ENCODE data around the gene MYO1D.

Gene MYO1D

GRCh38 chr17:32861981-32862380 is 14.9 kb downstream of the MYO1D start:
- in situ Hi-C loops (cut with MboI; ENCODE audit: low sequenced_read_pairs) = no loop called here

- in situ Hi-C loops (cut with MboI; ENCODE audit: low sequenced_read_pairs) = no loop called here
Measured at GRCh38 chr17:32859857-32860525, 16.9 kb downstream of the MYO1D start.

GRCh38 chr17:32855620-32856019 is 21.3 kb downstream of the MYO1D start:
- in situ Hi-C loops (cut with MboI; ENCODE audit: low sequenced_read_pairs) = no loop called here

GRCh38 chr17:32854832-32855389 is 22.0 kb downstream of the MYO1D start:
- in situ Hi-C loops (cut with MboI; ENCODE audit: low sequenced_read_pairs) = no loop called here

- in situ Hi-C loops (cut with MboI; ENCODE audit: low sequenced_read_pairs) = no loop called here
Measured at GRCh38 chr17:32854207-32854606, 22.7 kb downstream of the MYO1D start.

GRCh38 chr17:32852811-32853210 is 24.1 kb downstream of the MYO1D start:
- in situ Hi-C loops (cut with MboI; ENCODE audit: low sequenced_read_pairs) = no loop called here

GRCh38 chr17:32849879-32850278 is 27.0 kb downstream of the MYO1D start:
- in situ Hi-C loops (cut with MboI; ENCODE audit: low sequenced_read_pairs) = no loop called here

- in situ Hi-C loops (cut with MboI; ENCODE audit: low sequenced_read_pairs) = no loop called here
Measured at GRCh38 chr17:32847977-32848376, 28.9 kb downstream of the MYO1D start.

- in situ Hi-C loops (cut with MboI; ENCODE audit: low sequenced_read_pairs) = no loop called here
Measured at GRCh38 chr17:32846143-32846542, 30.8 kb downstream of the MYO1D start.

- in situ Hi-C loops (cut with MboI; ENCODE audit: low sequenced_read_pairs) = no loop called here
Measured at GRCh38 chr17:32840241-32840640, 36.7 kb downstream of the MYO1D start.

GRCh38 chr17:32836527-32836926 is 40.4 kb downstream of the MYO1D start:
- in situ Hi-C loops (cut with MboI; ENCODE audit: low sequenced_read_pairs) = no loop called here

GRCh38 chr17:32835291-32835761 is 41.6 kb downstream of the MYO1D start:
- in situ Hi-C loops (cut with MboI; ENCODE audit: low sequenced_read_pairs) = no loop called here

- in situ Hi-C loops (cut with MboI; ENCODE audit: low sequenced_read_pairs) = no loop called here
Measured at GRCh38 chr17:32834104-32834503, 42.8 kb downstream of the MYO1D start.

- in situ Hi-C loops (cut with MboI; ENCODE audit: low sequenced_read_pairs) = no loop called here
Measured at GRCh38 chr17:32833526-32833925, 43.4 kb downstream of the MYO1D start.

GRCh38 chr17:32833076-32833475 is 43.8 kb downstream of the MYO1D start:
- in situ Hi-C loops (cut with MboI; ENCODE audit: low sequenced_read_pairs) = no loop called here

- in situ Hi-C loops (cut with MboI; ENCODE audit: low sequenced_read_pairs) = no loop called here
Measured at GRCh38 chr17:32831627-32832243, 45.2 kb downstream of the MYO1D start.

GRCh38 chr17:32831223-32831622 is 45.7 kb downstream of the MYO1D start:
- in situ Hi-C loops (cut with MboI; ENCODE audit: low sequenced_read_pairs) = no loop called here

- in situ Hi-C loops (cut with MboI; ENCODE audit: low sequenced_read_pairs) = no loop called here
Measured at GRCh38 chr17:32828822-32829221, 48.1 kb downstream of the MYO1D start.

GRCh38 chr17:32827227-32827626 is 49.7 kb downstream of the MYO1D start:
- in situ Hi-C loops (cut with MboI; ENCODE audit: low sequenced_read_pairs) = no loop called here

- in situ Hi-C loops (cut with MboI; ENCODE audit: low sequenced_read_pairs) = no loop called here
Measured at GRCh38 chr17:32826076-32826475, 50.8 kb downstream of the MYO1D start.

GRCh38 chr17:32824334-32824733 is 52.6 kb downstream of the MYO1D start:
- in situ Hi-C loops (cut with MboI; ENCODE audit: low sequenced_read_pairs) = no loop called here

GRCh38 chr17:32822996-32823395 is 53.9 kb downstream of the MYO1D start:
- in situ Hi-C loops (cut with MboI; ENCODE audit: low sequenced_read_pairs) = no loop called here
